HG03354 (cell line): ENCODE measurements around the gene NTRK2.
A peak's percentile ranks its signal among the peaks of the same experiment; 100 is the strongest.

ENCODE experiments used
- ATAC-seq: cut with Tn5 transposase; IDR thresholded peaks from one replicate; pipeline ENCODE4 v1.9.1; 2021; ENCODE audit warnings: mild to moderate bottlenecking; ENCODE audit not compliant: unreplicated experiment, poor library complexity, severe bottlenecking

The NTRK2 gene

GRCh38 chr9:84990850-84991513 is 321.5 kb downstream of the NTRK2 start:
- no peak for ATAC-seq

GRCh38 chr9:84991514-84991870 is 322.0 kb downstream of the NTRK2 start:
- ATAC-seq: no peak

- no peak for ATAC-seq
These were observed 322.9 kb downstream of the NTRK2 start for GRCh38 chr9:84992381-84992780.

GRCh38 chr9:84993105-84993504 is 323.6 kb downstream of the NTRK2 start:
- ATAC-seq: no peak

GRCh38 chr9:84996029-84996428 is 326.5 kb downstream of the NTRK2 start:
- no peak for ATAC-seq

- ATAC-seq: no peak
These were observed 327.2 kb downstream of the NTRK2 start for GRCh38 chr9:84996716-84997115.

- no peak for ATAC-seq
These were observed 327.9 kb downstream of the NTRK2 start for GRCh38 chr9:84997472-84997871.

GRCh38 chr9:84998639-84999038 is 329.1 kb downstream of the NTRK2 start:
- no peak for ATAC-seq

GRCh38 chr9:84999788-85000187 is 330.3 kb downstream of the NTRK2 start:
- ATAC-seq: no peak

- ATAC-seq: no peak
These were observed 332.4 kb downstream of the NTRK2 start for GRCh38 chr9:85001925-85002324.

GRCh38 chr9:85004818-85005413 is 335.4 kb downstream of the NTRK2 start:
- no peak for ATAC-seq

GRCh38 chr9:85007748-85008147 is 338.2 kb downstream of the NTRK2 start:
- ATAC-seq: no peak

- ATAC-seq: no peak
These were observed 338.7 kb downstream of the NTRK2 start for GRCh38 chr9:85008215-85008614.

- ATAC-seq: peak; percentile 64
These were observed 339.7 kb downstream of the NTRK2 start for GRCh38 chr9:85009251-85009650.

- no peak for ATAC-seq
These were observed 344.2 kb downstream of the NTRK2 start for GRCh38 chr9:85013703-85014102.

- ATAC-seq: no peak
These were observed 344.8 kb downstream of the NTRK2 start for GRCh38 chr9:85014292-85014691.

GRCh38 chr9:85016384-85017006 is 347.0 kb downstream of the NTRK2 start:
- no peak for ATAC-seq

- ATAC-seq: no peak
These were observed 351.3 kb downstream of the NTRK2 start for GRCh38 chr9:85020791-85021190.

- no peak for ATAC-seq
These were observed 352.2 kb downstream of the NTRK2 start for GRCh38 chr9:85021686-85022085.

GRCh38 chr9:85024374-85024773 is 354.8 kb downstream of the NTRK2 start:
- no peak for ATAC-seq

- ATAC-seq: no peak
These were observed 356.1 kb downstream of the NTRK2 start for GRCh38 chr9:85025638-85026037.
